DMS79 treated with DMSO at 0.1 percent for 48 hours (cell line): ENCODE measurements around the gene LYZL4.
A peak's percentile ranks its signal among the peaks of the same experiment; 100 is the strongest.

ENCODE experiments used
- DNase-seq: peaks from one replicate; lab custom pipeline; 2025; lab: John Stamatoyannopoulos, UW

The LYZL4 gene

GRCh38 chr3:42410370-42411131, at the start of gene LYZL4:
LYZL4 (minus strand) TSS chr3:42410610; CDS start chr3:42407251, 3,359 bp downstream.
- no peak for DNase-seq

DNA sequence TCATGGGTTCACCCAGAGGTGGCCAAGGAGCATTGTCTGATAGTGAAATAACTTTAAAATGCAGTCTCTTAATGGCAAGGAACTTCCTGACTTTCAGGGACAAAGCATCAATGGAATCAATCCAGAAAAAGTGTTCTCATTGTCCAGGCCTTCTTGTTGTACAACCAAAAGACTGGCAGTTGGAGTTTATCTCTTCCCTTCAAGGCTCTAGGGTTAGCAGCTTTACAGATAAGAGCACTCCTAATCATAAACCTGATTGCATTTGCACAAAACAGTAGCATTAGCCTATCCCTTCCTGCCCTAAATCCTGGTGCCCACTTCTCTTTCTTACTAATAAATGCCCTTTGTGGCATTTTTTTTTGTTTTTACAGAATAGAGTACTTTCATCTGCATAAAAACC, 48.7 kb upstream of the LYZL4 start:
- DNase-seq, result no peak

DNA sequence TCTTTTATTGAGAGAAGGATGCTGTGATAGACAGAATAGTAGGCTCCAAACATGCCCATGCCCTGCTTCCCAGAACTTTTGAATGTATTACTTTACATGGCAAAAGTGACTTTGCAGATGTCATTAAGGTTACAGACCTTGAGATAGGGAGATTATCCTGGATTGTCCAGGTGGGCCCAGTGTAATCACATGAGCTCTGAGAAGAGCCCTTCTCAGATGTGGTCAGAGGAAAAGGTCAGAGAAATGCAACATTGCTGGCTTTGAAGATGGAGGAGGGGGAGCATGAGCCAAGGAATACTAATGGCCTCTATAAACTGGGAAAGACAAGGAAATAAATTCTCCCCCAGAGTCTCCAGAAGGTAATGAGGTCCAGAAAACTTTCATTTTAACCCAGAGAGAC, 45.8 kb upstream of the LYZL4 start:
- no peak for DNase-seq

- DNase-seq, result no peak
Measured at GRCh38 chr3:42451546-42452230, 41.3 kb upstream of the LYZL4 start.

DNA sequence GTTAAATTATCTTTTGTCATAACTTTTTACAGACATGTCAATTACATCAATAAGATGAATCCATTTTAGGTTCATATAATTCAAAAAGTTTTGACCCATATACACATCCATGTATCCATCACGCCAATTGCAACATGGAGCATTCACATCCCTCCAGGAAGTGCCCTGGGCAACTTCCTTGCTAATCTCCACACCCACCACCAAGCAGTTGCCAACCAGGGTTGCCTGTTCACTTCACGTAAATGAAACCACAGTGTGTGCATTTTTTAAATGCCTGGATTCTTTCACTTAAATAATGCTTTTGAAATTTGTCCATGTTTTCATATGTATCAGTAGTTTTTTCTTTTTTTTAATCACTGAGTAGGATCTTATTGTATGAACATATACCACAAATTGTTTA, 40.7 kb upstream of the LYZL4 start:
- DNase-seq, result no peak

DNA sequence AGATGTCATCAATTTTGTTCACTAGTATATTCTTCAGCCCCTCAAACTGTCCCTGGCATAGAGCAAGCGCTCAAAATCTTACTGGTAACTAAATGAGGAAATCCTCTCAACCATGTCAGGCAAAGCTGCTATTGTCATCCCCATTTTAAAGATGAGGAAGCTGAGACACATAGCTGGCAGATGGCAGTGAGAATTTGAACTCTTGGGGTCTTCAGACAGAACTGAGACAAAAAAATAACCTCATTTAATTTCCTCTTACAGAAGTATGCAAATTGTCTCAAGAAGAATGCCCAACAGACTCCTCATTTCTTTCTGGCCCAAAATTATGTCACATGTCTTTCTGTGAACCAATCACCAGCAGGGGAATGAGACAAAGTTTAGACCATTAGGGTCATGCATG, 40.2 kb upstream of the LYZL4 start:
- DNase-seq, result no peak

DNA sequence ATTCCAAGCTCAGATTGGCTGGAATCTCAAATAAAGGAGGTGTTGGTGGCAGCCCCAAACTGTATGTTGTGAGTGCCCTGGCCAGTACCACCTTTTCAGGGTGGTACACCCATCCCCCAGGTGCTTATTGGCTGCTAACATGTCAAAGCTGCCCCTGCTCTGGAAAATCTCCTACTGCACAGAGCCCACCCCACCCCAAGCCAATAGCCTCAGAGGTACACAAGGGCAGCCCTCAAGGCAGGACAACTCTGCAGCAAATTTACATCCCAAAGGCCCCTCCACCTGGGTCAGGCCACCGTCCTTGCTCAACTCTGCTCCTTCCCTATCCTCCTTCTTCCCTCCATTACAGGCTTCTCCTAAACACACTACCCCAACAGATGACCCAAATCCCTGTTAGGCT, 37.1 kb upstream of the LYZL4 start:
- DNase-seq, result no peak

DNA sequence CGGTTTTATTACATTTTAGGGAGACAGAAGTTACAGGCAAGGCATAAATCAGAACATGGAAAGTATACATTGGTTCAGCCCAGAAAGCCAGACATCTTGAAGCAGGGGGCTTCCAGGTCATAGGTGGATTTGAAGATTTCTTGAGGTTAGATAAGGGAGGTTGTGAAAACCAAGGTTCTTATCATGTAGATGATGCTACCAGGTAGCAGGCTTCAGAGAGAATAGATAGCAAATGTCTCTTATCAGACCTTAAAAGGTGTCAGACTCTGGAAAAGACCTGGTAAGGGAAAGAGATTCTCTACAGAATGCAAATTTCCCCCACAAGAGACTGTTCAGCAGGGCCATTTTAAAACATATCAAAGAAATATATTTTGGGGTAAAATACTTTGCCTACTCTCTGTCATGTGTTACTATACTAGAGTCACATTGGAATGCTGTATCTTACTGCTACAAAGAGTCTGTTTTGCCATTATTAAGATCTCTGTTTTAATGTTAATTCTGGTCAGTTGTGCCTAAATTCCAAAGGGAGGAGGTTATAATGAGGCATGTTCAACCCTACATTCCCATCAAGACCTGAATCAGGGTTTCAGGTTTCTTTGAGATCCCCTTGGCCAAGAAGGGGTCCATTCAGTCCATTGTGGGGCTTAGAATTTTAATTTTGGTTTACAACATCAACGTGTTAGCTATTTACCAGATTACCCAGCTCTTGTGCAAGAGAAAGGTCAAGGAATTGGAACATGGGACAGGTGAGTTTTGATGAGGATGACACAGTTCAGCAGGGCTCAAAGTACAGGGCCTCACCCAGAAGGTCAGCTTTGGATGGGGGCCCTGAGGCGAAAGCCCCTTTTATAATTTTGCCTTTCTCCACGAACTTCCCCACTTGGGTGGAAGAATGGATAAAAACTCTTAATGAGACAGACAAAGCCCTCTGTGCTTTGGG, 36.0 kb upstream of the LYZL4 start:
- no peak for DNase-seq

GRCh38 chr3:42443819-42444436, 33.5 kb upstream of the LYZL4 start:
- DNase-seq, result peak; percentile 26

- DNase-seq, result no peak
Measured at GRCh38 chr3:42443292-42443691, 32.9 kb upstream of the LYZL4 start.

DNA sequence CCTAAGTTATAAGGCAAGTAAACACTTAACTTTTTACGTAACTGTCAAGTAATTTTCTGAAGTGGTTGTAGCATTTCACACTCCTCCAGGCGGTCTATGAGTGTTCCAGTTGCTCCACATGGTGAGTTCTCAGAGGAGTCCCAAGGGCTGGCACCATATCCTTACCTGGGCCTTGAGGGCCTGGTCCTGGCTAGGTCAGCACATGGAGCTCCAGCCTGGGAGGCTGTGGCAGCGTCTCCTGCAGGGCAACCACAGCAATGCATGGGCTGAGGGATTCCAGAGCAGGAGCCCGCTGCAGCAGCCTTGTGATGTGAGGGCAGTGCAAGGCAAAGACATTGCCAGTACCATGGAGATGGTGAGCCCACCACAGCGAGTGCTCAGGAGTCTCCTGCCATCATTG, 32.2 kb upstream of the LYZL4 start:
- no peak for DNase-seq

DNA sequence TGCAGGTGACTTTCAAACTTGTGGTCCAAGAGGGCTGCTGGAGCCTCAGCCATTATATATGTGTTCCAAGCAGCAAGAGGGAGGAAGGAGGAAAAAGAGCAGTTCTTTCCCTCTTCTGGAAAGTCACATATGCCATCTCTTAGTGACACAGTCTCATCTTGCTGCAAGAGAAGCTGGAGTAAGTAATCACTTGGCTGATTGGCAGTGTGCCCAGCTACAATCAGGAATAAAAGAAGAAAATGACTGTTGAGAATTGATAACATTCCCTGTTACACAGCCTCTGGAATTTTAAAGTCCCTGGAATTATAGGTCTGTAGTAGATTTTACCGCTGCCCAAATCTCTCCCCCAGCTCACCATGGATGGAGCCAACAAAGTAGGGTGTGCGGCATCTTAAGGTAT, 31.4 kb upstream of the LYZL4 start:
- no peak for DNase-seq

DNA sequence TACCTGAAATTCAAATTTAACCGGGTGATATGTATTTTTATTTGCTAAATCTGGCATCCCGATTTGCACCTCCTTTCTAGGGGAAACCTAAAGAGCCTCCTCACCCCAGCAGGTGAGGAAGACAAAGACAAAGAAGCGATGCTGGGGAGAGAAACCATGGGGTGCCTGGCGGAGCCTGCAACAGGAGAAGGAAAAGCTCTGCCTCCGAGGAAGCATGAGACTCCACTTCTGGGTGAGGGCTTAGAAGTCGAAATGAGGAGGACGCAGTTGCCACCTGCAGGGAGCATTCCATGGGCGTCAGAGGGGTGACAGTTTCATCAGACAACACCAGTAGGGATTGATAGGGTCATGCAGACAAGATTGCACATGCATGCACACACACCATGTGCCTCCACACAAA, 30.5 kb upstream of the LYZL4 start:
- DNase-seq, result no peak

- DNase-seq, result no peak
Measured at GRCh38 chr3:42439261-42440115, 29.1 kb upstream of the LYZL4 start.

DNA sequence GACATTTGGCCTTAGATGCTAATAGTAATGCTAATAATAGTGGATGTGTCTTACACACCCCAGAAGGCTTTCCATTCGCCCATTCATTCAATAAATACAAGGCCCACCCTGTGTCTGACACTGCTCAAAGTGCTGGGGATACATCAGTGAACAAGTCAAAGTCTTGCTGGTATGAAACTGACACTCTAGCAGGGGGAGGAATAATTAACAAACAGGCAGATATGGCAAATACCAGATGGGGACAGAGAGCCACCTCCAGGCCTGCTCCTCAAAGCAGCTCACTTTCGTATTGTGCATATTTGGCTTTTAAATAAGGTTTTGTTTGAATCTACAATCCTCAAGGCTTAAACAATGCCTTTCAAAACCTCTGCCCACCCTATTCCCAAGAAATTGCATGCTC, 28.3 kb upstream of the LYZL4 start:
- no peak for DNase-seq

DNA sequence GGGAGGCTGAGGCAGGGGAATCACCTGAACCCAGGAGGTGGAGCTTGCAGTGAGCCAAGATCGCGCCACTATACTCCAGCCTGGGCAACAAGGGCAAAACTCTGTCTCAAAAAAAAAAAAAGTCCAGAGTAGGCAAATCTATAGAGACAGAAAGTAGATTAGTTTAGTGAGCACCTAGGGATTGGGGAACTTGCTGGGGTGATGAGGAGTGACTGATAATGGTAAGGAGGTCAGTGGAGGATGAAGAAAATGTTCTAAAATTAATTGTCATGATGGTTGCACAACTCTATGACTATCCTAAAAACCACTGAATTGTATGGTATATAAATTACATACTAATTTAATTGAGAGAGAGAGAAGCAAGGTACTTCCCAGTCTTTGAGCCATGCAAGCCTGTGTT, 27.8 kb upstream of the LYZL4 start:
- DNase-seq, result no peak

DNA sequence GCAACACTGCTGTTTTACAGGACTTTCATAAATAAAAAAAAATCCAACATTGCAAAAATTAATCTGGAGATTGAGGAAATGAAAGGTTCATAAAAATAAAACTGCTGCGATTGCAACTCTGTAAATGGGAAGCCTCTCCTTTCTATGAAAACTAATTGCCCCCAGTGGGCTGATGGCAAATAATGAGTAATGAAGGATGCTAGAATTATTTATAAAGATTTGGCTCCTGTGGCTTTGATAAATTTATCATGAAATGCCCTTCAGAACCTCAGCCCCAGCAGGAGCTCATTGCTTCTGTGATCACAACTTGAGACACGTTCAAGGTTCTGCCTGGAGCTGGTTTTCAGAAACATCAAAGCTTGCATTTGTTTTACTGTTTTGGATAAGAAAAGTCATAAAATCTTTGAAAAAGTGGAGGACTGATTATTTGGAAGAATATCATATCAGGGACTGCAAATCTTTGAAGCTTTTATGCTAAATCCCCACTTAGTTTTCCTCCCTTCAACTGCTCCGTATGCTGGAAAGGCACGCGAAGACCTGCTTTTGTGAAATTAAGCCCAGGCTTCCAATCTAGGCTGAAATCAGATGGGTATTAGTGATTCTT, 24.5 kb upstream of the LYZL4 start:
- DNase-seq, result no peak

GRCh38 chr3:42432485-42432884, 22.1 kb upstream of the LYZL4 start:
- DNase-seq, result no peak

GRCh38 chr3:42430781-42431532, 20.5 kb upstream of the LYZL4 start:
- no peak for DNase-seq

DNA sequence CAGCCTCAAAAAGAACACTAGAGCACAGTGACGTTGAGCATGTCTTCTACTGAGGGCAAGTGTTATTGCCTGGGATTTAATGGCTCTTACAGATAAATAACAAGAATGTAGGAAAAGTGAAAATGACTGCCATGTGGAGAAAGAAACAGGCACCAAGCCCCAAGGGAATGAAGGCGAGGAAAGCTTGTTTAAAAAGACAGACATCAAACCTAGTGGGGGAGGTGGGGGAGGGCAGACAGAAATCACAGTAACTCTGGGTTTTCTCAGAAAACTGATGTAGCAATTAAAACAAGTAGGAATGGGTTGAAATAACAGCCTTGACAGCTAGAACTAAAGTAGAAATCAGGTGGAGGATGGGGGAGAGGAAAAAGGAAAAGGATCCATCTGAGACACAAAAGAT, 18.4 kb upstream of the LYZL4 start:
- no peak for DNase-seq
